Body of pancreas (tissue), 4 donors: ENCODE measurements around the gene TMEM229B.

Experiments
- POLR2A ChIP-seq, 3 donors: fragments of 450-650 bp; IDR thresholded peaks; one replicate each; pipeline ENCODE4 v1.6.1; 2016; ENCODE audit warnings: antibody characterized with exemption in 3 of 3, mild to moderate bottlenecking in 2 of 3
- TF ChIP-seq, protein P1 (sequence below), 7 experiments: fragments of 450-650 bp in 4 of 7; fragments of 200-600 bp in 3 of 7; sonication (generic) in 3 of 7; IDR thresholded peaks; one replicate each; pipeline ENCODE4 v1.5.1; 2016 to 2019; ENCODE audit warnings: antibody characterized with exemption in 7 of 7

DNA sequence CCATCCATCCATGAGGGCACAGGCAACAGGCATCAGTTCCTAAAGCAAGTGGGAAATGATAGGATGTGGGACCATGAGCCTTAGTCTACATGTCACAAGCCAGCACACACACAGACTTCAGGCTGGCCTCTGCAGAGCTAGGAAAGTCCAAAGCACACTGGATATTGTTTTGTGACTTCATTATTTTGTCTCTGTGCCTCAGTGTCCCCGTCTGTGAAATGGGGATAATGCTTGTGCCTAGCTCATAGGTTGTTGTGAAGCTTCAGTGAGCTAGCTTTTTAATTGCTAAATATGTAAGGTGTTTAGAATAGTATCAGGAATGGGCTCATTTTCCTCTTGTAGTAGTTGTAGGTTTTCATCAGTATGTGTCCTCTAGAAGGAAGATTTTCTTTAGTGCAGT, 49.6 kb downstream of the TMEM229B start:
- no peak for TF ChIP-seq POLR2A (IDR thresholded peaks at IDR 0.05)
- TF ChIP-seq, protein P1, sequence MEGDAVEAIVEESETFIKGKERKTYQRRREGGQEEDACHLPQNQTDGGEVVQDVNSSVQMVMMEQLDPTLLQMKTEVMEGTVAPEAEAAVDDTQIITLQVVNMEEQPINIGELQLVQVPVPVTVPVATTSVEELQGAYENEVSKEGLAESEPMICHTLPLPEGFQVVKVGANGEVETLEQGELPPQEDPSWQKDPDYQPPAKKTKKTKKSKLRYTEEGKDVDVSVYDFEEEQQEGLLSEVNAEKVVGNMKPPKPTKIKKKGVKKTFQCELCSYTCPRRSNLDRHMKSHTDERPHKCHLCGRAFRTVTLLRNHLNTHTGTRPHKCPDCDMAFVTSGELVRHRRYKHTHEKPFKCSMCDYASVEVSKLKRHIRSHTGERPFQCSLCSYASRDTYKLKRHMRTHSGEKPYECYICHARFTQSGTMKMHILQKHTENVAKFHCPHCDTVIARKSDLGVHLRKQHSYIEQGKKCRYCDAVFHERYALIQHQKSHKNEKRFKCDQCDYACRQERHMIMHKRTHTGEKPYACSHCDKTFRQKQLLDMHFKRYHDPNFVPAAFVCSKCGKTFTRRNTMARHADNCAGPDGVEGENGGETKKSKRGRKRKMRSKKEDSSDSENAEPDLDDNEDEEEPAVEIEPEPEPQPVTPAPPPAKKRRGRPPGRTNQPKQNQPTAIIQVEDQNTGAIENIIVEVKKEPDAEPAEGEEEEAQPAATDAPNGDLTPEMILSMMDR (IDR thresholded peaks at IDR 0.05) = no peak
